GM12892 (cell line): ENCODE results near the gene GALNT10.

ENCODE experiments used
- POLR2A ChIP-seq: IDR thresholded peaks from 2 replicates; pipeline ENCODE4 v1.6.1; 2011; ENCODE audit warnings: low read depth, low read length, control low read depth
- TAF1 ChIP-seq: IDR thresholded peaks from 2 replicates; pipeline ENCODE4 v1.6.1; 2011; ENCODE audit warnings: low read depth, mild to moderate bottlenecking, control low read depth, low read length, borderline replicate concordance

DNA sequence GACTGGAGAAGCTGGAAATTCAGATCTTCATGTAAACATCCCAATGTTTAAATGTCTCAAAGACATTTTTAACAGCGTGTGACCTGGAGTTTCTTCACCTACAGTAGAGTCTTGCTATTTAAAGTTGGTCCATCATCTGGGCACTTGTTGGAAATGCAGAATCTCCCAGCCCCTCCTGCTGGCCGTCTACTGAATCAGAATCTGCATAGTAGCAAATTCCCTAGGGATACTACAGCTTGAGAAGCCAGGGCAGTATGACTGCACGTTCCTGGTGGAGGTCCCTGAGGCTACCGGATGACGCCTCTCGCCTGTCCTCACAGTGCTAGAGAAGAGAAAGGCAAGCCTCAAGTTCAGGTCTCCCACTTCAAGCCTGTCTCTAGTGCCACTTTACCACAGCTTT is 271.0 kb downstream of the GALNT10 start:
- TF ChIP-seq TAF1 (no peak), POLR2A (no peak)
